Astrocyte (in vitro differentiated cells and primary cell): ENCODE data around the gene PLA2G12A. TPM values are rescaled to one million over a fixed set of nuclear protein-coding genes. Genes with fewer than 3 reads are reported as not detected.
A peak's percentile ranks its signal among the peaks of the same experiment; 100 is the strongest.

Experiments
- DNase-seq: peaks from one replicate; pipeline ENCODE4 v3.0.0-alpha.2; 2010; ENCODE audit warnings: low read depth
- FAIRE-seq: peaks from 2 replicates; lab custom pipeline; 2011; peaks lifted over from hg19 to GRCh38; lab: Jason Lieb, UNC
- H2AFZ ChIP-seq: 2 replicates; pipeline ENCODE4 v1.6.0; 2012; ENCODE audit warnings: low read depth, low read length, inconsistent platforms
- H3K27ac ChIP-seq: 2 replicates; pipeline ENCODE4 v1.5.1; 2011; ENCODE audit warnings: low read depth, low read length, inconsistent platforms
- H3K27me3 ChIP-seq: 2 replicates; pipeline ENCODE4 v1.6.0; 2011; ENCODE audit warnings: low read length, inconsistent platforms; ENCODE audit not compliant: insufficient read depth
- H3K36me3 ChIP-seq: 2 replicates; pipeline ENCODE4 v1.5.1; 2011; ENCODE audit warnings: low read length, inconsistent platforms; ENCODE audit not compliant: insufficient read depth
- H3K4me1 ChIP-seq: 2 replicates; pipeline ENCODE4 v1.5.1; 2011; ENCODE audit warnings: low read length, inconsistent platforms; ENCODE audit not compliant: insufficient read depth
- H3K4me2 ChIP-seq: 2 replicates; pipeline ENCODE4 v1.6.0; 2012; ENCODE audit warnings: low read length, inconsistent platforms
- H3K4me3 ChIP-seq: 2 replicates; pipeline ENCODE4 v1.5.1; 2011; ENCODE audit warnings: low read depth, mild to moderate bottlenecking, low read length, inconsistent platforms; ENCODE audit not compliant: insufficient read depth
- H3K79me2 ChIP-seq: 2 replicates; pipeline ENCODE4 v1.6.0; 2012; ENCODE audit warnings: mild to moderate bottlenecking, low read length, inconsistent platforms; ENCODE audit not compliant: insufficient read depth
- H3K9ac ChIP-seq: 2 replicates; pipeline ENCODE4 v1.6.0; 2012; ENCODE audit warnings: mild to moderate bottlenecking, low read length, inconsistent platforms
- H3K9me3 ChIP-seq: 2 replicates; pipeline ENCODE4 v1.5.1; 2012; ENCODE audit warnings: low read depth, mild to moderate bottlenecking, low read length, inconsistent platforms; ENCODE audit not compliant: insufficient read depth
- H4K20me1 ChIP-seq: 2 replicates; pipeline ENCODE4 v1.6.0; 2012; ENCODE audit warnings: low read length, inconsistent platforms; ENCODE audit not compliant: insufficient read depth
- H3K27ac Mint-ChIP-seq: one replicate; pipeline ENCODE4 v1.8.0; 2021; ENCODE audit warnings: mild to moderate bottlenecking, mixed read lengths; ENCODE audit not compliant: unreplicated experiment
- H3K27me3 Mint-ChIP-seq: one replicate; pipeline ENCODE4 v1.8.0; 2021; ENCODE audit warnings: low read depth, mixed read lengths; ENCODE audit not compliant: unreplicated experiment
- H3K36me3 Mint-ChIP-seq: one replicate; pipeline ENCODE4 v1.8.0; 2021; ENCODE audit warnings: low read depth, mixed read lengths; ENCODE audit not compliant: unreplicated experiment
- H3K4me1 Mint-ChIP-seq: one replicate; pipeline ENCODE4 v1.8.0; 2021; ENCODE audit warnings: low read depth, mixed read lengths; ENCODE audit not compliant: unreplicated experiment
- H3K4me3 Mint-ChIP-seq: one replicate; pipeline ENCODE4 v1.8.0; 2021; ENCODE audit warnings: mild to moderate bottlenecking, moderate library complexity, mixed read lengths; ENCODE audit not compliant: unreplicated experiment
- H3K9me3 Mint-ChIP-seq: one replicate; pipeline ENCODE4 v1.8.0; 2021; ENCODE audit warnings: mild to moderate bottlenecking, mixed read lengths; ENCODE audit not compliant: unreplicated experiment
- CTCF ChIP-seq: IDR thresholded peaks from 2 replicates; pipeline ENCODE4 v1.5.1; 2011; ENCODE audit warnings: low read depth, mild to moderate bottlenecking, inconsistent platforms, low read length, moderate library complexity; ENCODE audit not compliant: insufficient read depth
- EZH2 ChIP-seq: IDR thresholded peaks from 2 replicates; pipeline ENCODE4 v1.6.1; 2012; ENCODE audit warnings: mild to moderate bottlenecking, low read length, inconsistent platforms; ENCODE audit not compliant: insufficient read depth
- total RNA-seq: library from RNA; stranded (reverse); gene quantifications from 2 replicates; pipeline ENCODE4 v1.2.1, GENCODE V29; 2021

The PLA2G12A gene
- total RNA-seq, 1 donor from 2014 or later: 22.5 TPM

- Mint-ChIP-seq H3K4me1 (peaks cover 2% of the 10 kb centered on the region), H3K4me3 (no peak overlapping the region), H3K36me3 (no peaks in the 10 kb centered on the region), H3K27ac (no peak overlapping the region), H3K9me3 (no peaks in the 10 kb centered on the region), H3K27me3 (peaks cover 3% of the 10 kb centered on the region)
- Histone ChIP-seq H3K4me1 (peaks cover 5% of the 10 kb centered on the region), H4K20me1 (no peaks in the 10 kb centered on the region), H3K9ac (no peak overlapping the region), H3K4me2 (no peak overlapping the region), H3K27me3 (no peaks in the 10 kb centered on the region), H3K9me3 (no peaks in the 10 kb centered on the region), H3K79me2 (no peaks in the 10 kb centered on the region), H2AFZ (no peak overlapping the region), H3K4me3 (no peak overlapping the region), H3K36me3 (no peaks in the 10 kb centered on the region), H3K27ac (no peak overlapping the region)
- TF ChIP-seq EZH2: no peak
- TF ChIP-seq CTCF: no peak
- DNase-seq: no peak
- no peak for FAIRE-seq
Observed at GRCh38 chr4:109738104-109738872, 8.4 kb upstream of the PLA2G12A start.

GRCh38 chr4:109735566-109736365 is 5.9 kb upstream of the PLA2G12A start:
- H4K20me1 ChIP-seq: no peaks in the 10 kb centered on the region
- TF ChIP-seq EZH2: no peak
- no peak for TF ChIP-seq CTCF
- Mint-ChIP-seq H3K9me3 (no peaks in the 10 kb centered on the region), H3K36me3 (no peaks in the 10 kb centered on the region), H3K4me1 (peaks cover 2% of the 10 kb centered on the region), H3K4me3 (peak overlapping the region; percentile 25), H3K27me3 (no peaks in the 10 kb centered on the region), H3K27ac (no peak overlapping the region)
- no peak overlapping the region for H3K9ac ChIP-seq
- peaks cover 5% of the 10 kb centered on the region for H3K4me1 ChIP-seq
- no peaks in the 10 kb centered on the region for H3K27me3 ChIP-seq
- FAIRE-seq: no peak
- DNase-seq: peak; percentile 42
- peak overlapping the region; percentile 18 for H2AFZ ChIP-seq
- H3K4me2 ChIP-seq: no peak overlapping the region
- no peaks in the 10 kb centered on the region for H3K9me3 ChIP-seq
- H3K27ac ChIP-seq: no peak overlapping the region
- H3K4me3 ChIP-seq: no peak overlapping the region
- H3K36me3 ChIP-seq: no peaks in the 10 kb centered on the region
- no peaks in the 10 kb centered on the region for H3K79me2 ChIP-seq
